Dermis blood vessel endothelial cell (primary cell): ENCODE measurements around the gene ABCF1. TPM values are rescaled to one million over a fixed set of nuclear protein-coding genes. Genes with fewer than 3 reads are reported as not detected.
A peak's percentile ranks its signal among the peaks of the same experiment; 100 is the strongest.

Source experiments
- DNase-seq: peaks from one replicate; pipeline ENCODE4 v3.0.0; 2010
- total RNA-seq: library from RNA; depleted of rRNA; stranded (reverse); fragments of >200 nt; gene quantifications from 2 replicates; pipeline ENCODE4 v1.2.3, GENCODE V29; 2014

Gene ABCF1
- total RNA-seq, 1 donor from 2014 or later = 49.5 TPM

DNA sequence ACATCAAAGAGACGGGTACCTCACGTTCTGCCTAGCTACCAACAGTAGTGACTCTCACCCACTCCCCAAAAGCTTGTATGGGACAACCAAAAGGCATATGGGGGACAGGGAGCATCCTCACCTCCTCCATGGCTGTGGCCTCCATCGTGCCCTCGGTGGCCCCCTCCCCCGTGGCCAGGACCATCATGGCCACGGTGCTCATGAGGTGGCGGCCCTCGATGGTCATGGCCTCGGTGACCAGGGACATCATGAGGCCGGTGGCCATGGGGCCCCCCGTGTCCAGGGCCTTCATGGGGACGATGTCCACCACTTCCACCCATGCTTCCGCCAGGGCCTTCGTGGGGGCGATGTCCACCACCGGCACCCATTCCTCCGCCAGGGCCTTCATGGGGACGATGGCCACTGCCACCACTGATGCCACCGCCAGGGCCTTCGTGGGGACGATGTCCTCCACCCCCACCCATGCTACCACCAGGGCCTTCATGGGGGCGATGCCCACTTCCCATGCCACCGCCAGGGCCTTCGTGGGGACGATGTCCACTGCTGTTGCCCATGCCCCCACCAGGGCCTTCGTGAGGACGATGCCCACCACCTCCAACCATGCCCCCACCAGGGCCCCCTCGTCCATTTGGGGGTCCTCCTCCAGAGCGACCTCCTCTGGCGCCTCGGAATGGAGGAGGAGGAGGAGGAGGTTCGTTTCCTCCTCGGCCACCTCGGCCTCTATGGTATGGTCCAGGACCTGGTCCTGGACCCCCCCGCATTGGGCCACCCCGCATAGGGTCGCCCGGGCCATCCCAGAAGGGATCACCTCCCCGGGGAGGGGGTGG, 30.8 kb downstream of the ABCF1 start:
- DNase-seq = no peak

DNA sequence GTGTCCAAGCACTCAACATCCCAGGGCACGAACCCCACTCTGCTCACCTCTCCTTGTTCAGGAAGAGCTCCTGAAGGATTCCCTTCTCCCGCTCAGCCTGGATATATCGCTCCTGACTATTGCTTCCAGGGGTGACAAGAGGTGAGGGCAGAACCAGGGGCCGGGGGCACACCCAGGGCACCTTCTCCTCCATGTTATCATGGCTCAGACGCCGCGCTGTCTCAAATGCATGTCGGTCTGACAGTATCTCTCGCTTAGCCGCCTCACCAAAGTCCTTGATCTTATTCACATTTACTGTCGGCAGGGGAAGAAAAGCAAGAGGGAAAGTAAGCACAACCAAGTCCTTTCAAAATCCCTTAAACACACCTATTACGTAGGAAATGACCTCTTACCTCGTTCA, 32.7 kb downstream of the ABCF1 start:
- DNase-seq = no peak

DNA sequence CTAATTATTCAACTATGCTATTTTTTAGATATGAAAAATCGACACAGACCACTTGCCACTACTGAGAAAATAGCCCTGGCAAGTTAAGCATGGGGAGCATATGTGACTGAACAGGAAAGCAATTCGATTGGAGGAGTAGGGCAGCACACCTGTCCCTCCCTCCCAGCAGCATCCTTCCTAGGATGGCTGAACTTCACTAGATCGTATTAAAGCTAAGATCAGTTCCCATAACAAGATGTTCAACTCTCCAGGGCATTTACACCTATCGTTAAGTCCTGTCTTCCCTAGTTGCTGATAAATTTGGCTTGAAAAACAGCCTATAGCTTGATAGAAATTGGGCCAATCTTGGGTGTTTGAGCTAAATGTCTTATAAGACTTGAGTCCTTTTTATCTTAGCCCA, 38.8 kb downstream of the ABCF1 start:
- DNase-seq = no peak

DNA sequence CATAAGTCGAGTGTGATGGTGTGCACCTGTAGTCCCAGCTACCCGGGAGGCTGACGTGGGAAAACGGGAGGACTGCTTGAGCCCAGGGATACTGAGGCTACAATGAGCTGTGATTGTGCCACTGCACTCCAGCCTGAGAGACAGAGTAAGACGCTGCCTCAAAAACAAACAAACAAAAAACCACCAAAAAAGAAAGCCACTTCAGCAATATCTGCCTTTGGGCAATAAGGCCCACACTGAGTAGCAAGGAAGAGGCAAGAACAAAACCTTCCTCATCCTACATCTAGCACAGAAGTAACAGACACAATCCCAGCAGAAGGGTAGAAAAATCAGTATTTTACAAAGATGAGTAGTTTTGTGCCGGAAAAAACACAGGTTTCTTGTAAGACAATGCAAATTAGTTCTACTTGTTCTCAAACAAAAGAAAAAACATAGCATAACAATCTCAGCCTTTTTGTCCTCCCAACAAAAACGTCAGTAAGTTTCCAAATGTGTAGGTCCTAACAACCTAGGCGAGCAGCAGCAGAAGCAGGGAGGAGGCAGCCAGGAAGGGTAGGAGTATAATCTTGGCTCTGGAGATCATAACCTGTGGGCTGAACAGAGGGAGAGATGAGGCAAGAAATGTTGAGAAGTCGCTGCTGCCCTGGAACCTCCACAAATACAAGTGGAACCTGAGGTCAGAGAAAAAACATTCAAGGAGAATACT, 40.1 kb downstream of the ABCF1 start:
- no peak for DNase-seq

DNA sequence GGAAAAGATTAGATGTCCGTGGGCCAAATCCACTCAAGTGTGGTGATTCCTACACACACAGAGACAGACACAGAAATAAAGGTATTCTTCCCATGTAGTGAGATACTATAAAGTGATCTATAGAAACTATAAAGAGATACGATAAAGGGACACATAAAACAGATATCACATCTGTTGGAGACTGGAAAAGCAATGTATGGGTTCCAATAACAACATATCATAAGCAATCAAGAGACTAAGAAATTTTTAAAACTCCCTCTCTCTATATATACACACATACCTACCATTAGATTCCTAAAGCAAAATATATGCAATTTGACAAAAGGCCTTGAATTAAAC, 40.6 kb downstream of the ABCF1 start:
- DNase-seq = no peak

DNA sequence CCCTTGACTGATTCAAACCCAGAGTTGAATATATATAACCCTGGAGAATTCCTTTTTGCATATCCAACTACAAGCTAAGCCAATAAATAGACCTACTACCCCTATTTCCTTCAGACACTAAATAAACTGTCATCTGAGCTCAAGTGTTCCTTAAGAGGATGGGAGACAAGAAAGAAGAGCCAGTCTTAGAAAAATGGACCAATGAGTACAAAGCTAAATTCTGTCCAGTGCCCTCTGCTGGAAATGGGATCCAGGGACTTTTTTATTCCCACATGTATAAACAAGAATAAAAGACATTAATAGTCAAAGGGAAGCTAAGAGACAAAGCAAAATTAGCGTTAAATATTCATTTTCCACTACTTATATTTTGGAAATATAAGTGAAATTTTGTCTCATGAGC, 41.0 kb downstream of the ABCF1 start:
- DNase-seq = peak; percentile 53

DNA sequence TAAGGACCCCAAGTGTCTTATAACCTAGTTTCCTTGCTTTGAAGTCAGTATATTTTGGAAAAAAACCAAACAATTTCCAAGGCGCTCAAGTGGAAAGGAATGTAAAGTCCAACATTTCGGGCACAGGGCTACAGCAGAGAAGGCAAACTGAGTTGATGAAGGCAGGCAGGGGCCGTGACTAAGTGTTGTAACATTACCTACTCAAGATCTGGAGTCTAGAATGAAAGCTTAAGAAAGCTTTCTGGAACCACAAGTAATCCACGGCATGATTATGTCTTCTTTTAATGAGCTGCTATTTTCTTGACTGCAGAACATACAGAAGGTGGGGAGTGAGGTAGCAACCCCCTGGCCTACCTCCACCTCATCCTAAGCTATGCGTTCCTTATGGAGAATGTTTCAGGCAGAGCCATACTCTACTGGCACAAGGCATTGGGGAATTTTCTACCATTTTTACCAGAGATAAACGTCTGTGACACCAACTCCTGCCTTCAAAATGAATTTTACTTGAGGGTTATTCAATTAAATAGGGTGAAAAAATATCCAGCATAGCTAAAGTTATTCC, 41.5 kb downstream of the ABCF1 start:
- no peak for DNase-seq

DNA sequence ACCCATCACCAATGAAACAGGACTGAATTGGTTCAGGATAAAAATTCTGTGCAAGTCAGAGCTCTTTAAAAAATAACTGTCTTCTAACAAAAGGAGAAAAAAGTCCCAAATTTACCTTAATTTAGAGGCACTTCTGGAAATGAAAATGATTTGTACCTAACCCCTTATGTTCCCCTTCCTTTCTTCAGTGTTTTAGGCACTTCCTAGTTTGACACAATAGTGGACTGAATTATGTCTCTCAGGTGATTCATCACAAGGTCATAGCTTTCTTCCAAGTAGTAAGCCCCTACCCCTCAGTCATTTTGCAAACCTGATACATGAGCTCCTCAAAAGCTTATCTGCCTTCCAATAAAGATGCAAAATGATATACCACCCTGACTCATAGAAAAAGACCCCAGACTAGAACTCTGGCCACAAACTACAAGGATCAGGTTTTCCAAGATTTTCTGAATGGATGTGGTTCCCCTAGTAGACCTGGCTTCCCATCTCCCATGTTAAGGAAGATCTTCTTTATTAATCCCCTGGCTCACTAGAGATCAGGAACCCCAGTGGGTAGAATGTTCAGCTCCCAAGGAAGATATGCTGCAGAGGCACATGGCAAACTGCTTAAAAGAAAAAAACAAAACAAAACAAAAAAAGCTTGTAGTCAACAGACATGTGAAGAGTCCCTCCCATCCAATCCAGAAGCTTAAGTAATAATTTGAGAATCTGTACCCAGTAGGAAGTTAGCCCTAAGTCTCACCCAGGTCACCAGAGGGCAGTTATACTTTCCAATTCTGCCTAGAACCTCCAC, 42.2 kb downstream of the ABCF1 start:
- peak; percentile 34 for DNase-seq

DNA sequence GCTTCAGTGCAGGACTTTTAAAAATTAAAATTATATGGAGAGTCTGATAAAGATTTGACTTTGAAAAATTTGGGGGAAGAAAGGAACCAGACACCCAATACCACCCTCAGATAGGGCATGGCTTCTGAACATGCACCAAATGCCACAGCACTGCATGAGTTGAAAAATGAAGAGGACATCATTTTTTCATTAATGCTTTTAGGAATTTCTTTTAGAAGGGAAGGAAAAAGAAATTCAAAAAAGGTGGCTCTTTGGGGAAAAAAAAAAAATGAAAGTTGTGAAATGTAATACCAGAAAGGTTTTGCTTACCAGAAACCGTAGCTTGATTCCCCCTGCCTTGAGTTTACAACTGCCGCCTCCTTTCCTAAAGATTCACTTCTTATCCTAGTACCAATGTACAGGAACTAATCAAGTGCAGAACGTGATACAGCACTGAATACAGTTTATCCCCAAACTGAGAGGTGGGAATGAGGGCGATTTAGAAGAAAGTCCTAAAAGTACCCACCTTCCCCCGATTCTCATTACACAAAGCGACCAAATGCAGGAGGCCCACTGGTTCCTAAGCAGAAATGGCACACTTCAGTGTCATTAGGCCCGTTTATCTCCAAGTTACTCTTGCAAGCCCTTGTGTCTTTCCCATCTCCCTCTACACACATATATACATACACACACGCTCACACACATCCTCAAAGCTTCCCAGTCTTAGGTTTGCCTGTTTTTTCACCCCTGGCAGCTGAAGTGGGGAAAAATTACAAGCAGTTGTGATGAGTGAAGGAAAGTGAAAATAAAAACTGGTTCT, 43.0 kb downstream of the ABCF1 start:
- no peak for DNase-seq

DNA sequence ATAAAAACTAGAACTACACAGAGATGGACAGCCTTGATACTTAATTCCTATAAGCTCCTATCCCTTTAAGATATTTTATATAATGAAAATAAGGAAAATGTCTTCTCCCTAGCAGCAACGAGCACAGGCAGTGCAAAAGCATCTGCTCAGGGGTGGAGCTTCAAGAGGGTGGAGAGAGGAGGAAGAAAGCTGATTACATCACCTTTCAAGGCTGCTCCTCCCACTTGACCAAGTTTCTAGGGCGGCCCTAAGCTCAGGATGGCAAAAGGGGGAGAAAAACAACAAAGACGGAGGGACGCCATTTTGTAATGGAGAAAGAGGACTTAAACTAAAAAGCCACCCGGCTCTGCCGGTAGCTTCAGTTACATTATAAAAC, 43.6 kb downstream of the ABCF1 start:
- DNase-seq = peak; percentile 99

DNA sequence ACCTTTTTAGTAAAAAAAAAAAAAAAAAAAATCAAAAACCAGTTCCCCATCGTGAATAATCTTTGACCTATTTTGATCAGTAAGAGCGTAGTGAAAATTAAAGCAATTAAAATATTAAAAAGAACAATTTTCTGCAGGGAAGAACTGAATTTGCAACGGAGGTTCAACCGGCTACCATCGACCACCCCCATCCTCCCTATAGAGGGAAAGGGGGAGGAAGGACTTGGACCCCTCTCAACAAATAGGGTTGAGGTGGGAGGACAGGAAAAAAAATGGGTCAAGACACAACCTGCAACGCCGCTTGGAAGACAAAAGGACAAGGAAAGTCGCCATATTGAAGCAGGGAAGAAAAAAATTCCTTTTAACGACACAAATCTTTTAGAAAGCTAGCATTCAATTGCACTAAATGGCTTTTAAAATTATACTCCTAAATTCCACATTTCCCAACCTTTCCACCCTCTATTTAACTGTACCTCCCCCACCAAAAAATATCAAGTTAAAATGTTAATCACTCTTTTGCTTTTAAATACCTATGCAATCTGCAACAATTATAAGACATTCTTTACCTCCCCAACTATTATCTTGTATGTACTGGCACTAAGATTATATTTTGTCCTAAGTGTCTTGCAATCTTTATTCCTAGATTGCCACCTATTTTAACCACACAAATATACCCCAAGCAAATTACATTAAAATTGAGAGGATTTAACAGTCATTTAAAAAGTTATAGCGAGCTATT, 44.1 kb downstream of the ABCF1 start:
- peak; percentile 84 for DNase-seq

DNA sequence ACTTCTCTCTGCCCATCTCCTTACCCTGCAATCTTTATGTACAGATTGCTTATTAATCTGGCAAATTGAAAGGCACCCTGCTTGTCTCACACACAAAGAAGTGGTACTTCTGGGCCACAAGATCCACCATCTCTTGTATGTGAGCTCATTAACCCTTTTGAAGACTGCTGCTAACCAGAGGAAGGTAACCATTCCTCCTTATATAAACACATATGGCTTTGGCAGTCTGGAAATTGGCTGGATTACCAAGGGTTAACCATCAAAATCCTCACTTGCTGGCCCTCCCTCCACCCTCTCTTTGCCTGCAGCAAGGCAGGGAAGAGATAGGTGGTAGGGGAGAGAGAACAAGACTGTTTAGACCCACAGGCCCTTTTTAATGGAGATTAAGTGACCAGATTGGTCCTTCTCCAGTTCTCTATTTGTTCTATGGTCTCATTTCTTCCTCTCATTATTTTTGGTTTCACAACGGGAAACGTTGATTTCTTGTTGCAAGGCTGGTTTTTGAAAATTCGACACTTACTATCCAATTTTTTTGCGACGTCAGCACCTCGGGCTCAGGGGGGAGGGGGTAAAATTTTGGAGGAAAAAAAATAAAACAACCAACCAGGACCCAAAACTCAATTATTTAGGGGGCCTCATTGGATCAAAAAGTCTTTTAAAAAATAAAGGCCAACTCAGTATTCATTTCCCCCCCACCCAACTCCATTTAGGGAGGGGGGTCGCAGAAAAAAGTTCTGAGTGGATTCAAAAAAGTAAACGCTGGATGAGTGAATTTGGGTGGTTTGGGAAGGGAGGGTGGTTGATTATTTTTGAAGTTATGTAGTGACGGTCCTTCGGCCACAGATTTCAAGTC, 44.9 kb downstream of the ABCF1 start:
- DNase-seq = peak; percentile 40

DNA sequence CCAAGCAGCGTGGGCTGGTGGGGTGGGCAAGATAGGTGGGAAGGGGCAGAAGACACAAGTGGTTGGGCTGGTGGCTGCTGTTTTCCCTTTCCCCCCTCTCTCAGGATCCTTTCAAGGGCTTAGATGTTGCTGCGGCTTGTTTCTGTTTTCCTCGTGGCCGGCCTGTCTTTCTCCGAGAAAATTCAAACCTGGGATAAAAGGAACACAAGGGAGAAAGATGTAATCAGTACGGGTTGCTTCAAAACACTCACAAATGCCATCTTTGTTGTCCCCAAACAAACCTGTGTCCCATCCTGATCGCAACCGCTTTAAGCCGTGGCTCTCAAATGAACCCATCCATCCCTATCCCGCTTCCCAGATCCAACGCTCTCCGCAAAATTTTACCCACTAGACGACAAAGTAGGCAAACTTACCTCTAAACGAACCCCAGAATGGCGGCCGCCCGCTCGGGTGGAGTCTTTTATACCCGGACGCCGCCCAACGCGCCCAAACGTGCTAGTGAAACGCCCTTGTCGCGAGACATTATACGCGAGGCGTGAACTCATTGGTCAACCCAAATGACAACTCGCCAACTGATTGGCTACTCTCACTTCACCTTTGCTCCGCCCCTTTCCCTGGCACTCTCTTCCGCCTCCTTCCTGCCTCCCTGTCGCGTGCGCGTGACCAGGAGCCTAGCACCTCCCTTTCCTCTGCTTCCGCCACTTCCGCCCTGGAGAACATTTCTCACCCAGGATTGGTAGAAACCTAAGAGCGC, 45.7 kb downstream of the ABCF1 start, which contains the start of gene PPP1R10:
PPP1R10 (minus strand) TSS at position 433 of the 754 bp plus-strand sequence. CDS start 7,299 bp downstream, outside the sequence.
- peak; percentile 100 for DNase-seq

DNA sequence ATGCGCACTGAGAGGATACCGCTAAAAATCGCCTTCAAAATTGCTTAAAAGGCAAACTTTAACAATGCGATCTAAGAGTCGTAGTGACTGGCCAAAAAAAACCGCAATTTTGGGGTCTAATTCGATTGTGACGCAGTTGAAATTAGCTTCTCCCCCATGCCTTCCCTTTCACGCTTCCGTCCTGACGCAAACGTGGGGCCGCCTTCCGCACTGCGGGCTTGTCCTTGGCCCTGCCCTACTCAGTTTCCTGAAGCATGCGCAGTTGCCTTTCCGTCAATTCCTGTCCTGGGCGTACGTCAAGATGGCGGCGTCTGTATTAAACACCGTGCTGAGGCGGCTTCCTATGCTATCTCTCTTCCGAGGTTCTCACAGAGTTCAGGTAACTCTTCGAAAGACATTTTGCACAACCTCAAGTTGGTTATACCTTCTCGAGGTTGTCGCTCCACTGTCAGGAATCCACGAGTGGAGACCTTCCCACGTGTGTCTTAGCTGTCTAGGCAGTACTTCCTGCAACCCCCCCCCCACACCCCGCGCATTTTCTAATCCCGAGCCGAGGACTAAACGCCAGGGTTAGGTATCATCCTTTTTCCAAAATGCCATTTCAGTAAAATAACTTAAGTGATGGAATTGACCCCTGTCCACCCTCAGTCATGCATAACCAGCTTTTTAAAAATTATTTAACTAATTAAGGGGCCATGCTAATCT, 46.5 kb downstream of the ABCF1 start, which contains the start of gene MRPS18B:
MRPS18B (plus strand) TSS at position 276 of the 705 bp plus-strand sequence; CDS start at position 302, 26 bp downstream.
- DNase-seq = peak; percentile 99

DNA sequence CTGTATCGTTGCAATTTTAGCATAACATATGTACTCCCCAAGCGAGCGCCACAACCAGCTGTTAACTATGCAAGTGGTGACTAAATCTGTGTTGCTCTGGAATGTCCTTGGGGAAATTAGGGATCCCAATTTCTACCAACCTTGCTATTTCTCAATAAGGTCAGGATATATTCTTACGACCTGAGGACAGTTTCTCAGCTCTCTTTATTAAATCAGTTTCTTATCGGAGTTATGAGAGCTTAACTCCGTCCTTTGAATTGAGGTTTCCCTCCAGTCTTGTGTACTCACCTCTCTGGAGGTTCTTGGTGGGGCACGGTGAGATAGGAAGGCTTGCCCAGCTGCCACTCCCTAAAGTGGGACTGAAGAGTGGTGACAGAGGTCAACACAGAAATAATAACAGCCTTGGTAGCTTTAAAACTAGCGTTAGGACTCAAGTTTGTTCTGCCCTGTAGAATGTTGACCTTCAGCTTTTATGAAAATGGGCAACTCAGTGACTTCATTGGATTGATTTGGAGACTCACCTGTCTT, 47.1 kb downstream of the ABCF1 start:
- DNase-seq = no peak

DNA sequence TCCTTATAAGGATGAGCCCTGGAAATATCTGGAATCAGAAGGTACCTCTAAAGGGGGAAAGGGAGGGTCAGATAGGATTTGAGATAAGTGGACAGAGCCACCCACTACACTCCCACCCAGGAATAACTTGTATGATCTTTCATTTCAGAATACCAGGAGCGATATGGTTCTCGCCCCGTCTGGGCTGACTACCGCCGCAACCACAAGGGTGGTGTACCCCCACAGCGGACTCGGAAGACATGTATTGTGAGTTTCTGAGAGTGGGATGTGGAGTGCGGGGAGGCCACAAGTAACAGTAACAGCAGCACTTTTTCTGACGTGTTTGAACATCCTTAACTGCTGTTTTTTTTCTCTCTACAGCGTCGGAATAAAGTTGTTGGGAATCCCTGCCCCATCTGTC, 48.3 kb downstream of the ABCF1 start:
- no peak for DNase-seq

DNA sequence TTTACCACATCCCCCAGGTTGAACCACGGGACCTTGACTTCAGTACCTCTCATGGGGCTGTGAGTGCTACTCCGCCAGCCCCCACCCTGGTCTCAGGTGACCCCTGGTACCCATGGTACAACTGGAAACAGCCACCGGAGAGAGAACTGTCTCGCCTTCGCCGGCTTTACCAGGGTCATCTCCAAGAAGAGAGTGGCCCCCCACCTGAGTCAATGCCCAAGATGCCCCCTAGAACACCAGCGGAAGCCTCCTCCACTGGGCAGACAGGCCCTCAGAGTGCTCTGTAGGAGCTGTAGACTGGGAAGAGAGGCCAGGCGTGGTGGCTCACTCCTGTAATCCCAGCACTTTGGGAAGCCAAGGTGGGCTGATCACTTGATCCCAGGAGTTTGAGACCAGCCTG, 54.3 kb downstream of the ABCF1 start:
- no peak for DNase-seq
